ENCODE results near the gene KCNAB1.

KCNAB1 gene

DNA sequence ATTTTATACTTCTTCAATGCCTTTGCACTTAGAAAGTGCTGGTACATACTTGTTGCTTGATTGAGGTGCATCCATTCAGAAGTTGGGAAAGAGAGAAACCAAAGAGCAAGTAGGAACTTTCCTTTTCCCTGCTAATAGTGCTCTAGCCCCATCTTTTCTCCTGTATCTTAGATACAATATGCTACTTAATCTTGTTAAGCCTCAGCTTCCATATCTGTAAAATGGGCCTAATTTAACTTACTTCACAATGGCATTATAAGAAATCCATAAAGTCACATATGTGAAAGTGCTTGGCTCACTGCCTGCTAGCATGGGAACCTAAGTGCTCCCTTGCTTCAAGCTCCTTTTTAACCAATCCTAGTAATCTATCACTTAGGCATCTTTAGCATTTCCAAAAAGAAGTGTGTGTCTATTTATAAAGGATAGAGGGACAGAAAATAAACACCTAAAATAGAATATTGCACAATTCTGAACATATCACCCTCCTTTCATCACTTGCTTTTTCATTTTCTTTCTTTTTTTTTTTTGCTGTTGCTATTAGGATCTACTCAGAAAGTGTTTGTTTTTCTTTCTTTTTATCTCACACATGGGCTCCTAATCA, 28.1 kb downstream of the KCNAB1 start:
- no peak for DNase-seq (ENCODE audit: low read depth)
- TF ChIP-seq CTCF (IDR thresholded peaks at IDR 0.05; ENCODE audit: control insufficient read depth, insufficient read depth, low read depth, low read length, missing control alignments) = no peak
- no peak overlapping the region for H3K4me3 ChIP-seq (ENCODE audit: control insufficient read depth, low read depth, low read length)

DNA sequence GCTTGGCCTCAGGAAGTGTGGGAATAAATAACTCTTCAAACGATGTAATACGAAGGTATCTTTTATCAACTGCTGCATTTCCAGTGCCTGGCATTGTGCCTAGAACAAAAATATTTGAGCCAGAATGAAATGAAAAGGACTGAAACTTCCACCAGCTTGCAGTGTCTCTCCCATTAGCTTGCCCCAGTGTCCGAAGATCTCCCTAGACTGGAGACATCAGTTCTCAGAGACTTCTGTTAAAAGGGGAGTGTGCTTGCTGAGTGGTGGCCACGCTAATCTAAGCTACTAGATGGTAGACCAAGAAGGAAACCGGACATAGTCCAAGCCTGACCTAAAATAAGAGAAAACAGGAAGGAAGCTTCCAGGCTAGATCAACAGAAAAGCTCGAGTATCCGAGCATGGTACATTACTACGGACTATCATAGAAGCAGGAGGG, 28.6 kb downstream of the KCNAB1 start:
- DNase-seq (ENCODE audit: low read depth) = no peak
- H3K4me3 ChIP-seq (ENCODE audit: control insufficient read depth, low read depth, low read length) = no peak overlapping the region
- no peak for TF ChIP-seq CTCF (IDR thresholded peaks at IDR 0.05; ENCODE audit: control insufficient read depth, insufficient read depth, low read depth, low read length, missing control alignments)

DNA sequence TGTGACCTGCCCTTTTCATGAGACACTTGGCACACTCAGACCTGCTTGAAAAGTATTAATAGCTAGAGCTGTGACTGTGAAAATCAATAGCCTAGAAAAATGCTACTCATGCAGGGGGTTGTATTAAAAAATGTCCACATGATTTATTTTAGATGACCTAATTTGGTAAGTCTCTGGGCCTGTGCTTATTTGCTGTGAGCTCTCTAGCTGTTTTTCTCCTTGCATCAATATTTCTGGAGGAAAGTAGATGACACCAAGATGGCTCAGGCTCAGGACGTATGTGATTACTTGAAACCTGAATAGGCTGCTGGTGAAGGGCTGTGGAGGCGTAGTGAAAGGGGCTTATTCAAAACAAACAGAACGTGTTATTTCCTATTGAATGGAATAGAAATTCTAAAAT, 29.5 kb downstream of the KCNAB1 start:
- TF ChIP-seq CTCF (IDR thresholded peaks at IDR 0.05; ENCODE audit: control insufficient read depth, insufficient read depth, low read depth, low read length, missing control alignments) = no peak
- H3K4me3 ChIP-seq (ENCODE audit: control insufficient read depth, low read depth, low read length) = no peak overlapping the region
- DNase-seq (ENCODE audit: low read depth) = no peak

DNA sequence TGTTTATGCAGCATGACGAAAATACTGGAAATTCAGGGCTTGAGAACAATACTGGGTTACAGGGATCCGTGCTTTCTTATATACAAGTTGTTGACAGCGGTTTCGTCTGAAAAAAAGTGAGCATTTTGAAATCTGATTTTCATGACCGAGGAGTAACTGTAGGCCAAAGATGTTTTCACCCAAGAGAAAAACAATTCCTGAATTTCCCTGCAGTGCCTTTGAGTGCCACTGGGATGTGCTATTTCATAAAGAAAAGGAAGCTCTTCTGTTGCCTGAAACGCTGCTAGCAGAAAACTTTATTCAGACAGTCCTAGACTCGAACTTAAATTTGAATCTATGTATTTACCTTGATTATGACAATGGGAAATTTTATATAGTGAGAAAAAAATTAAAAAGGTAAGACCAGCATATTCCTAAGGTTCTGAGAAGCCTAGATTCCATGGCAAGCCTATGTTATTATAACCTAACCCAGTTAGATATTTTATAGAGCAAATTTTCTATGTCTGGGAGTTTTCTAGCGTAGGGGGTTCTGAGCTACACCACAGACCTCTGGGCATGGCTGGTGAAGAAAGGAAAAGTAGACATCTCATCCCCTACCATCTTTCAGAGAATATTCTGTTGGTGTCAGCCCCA, 30.2 kb downstream of the KCNAB1 start:
- TF ChIP-seq CTCF (IDR thresholded peaks at IDR 0.05; ENCODE audit: control insufficient read depth, insufficient read depth, low read depth, low read length, missing control alignments) = peak; percentile 82
- no peak for DNase-seq (ENCODE audit: low read depth)
- H3K4me3 ChIP-seq (ENCODE audit: control insufficient read depth, low read depth, low read length) = no peak overlapping the region

GRCh38 chr3:156151824-156152428, 31.5 kb downstream of the KCNAB1 start:
- no peak for DNase-seq (ENCODE audit: low read depth)
- no peak overlapping the region for H3K4me3 ChIP-seq (ENCODE audit: control insufficient read depth, low read depth, low read length)
- peak; percentile 85 for TF ChIP-seq CTCF (IDR thresholded peaks at IDR 0.05; ENCODE audit: control insufficient read depth, insufficient read depth, low read depth, low read length, missing control alignments)

DNA sequence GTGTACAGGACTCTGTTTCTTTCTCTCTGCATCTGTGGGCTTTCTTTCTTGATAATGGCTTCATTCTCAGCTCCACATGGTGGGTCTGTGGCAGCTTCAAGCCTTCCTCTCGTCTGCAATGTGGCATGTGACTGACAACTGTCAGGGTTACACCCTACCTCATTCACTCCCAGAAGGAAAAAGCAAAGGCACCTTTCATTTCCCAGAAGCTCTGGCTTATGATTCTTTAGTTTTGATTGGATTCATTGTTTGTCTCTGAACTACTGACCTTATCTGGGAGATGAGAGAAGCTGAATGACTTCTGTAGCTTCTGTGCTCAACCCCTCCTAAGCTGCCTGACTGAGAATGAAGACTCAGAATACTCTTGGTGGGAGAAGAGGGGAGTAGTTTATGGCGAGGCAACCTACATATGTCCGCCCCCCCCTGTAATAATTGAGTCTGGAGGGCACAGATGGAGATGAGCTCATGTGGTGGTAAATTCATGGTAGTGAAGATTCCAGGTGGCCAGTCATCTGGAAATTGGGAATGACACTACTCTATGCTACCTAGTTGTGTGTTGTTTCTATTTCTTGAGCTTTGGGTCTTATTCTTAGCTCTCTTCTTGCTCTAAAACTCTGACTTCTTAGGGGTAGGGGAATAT, 38.4 kb downstream of the KCNAB1 start:
- H3K4me3 ChIP-seq (ENCODE audit: control insufficient read depth, low read depth, low read length) = no peak overlapping the region
- no peak for DNase-seq (ENCODE audit: low read depth)
- TF ChIP-seq CTCF (IDR thresholded peaks at IDR 0.05; ENCODE audit: control insufficient read depth, insufficient read depth, low read depth, low read length, missing control alignments) = no peak

All from AG09309 (cell line).